ENCODE measurements around the gene TEAD1. TPM values are rescaled to one million over a fixed set of nuclear protein-coding genes. Genes with fewer than 3 reads are reported as not detected.

TEAD1 gene
- total and polyA plus RNA-seq, 7 donors, result 3.2 to 200 (median 155) TPM

DNA sequence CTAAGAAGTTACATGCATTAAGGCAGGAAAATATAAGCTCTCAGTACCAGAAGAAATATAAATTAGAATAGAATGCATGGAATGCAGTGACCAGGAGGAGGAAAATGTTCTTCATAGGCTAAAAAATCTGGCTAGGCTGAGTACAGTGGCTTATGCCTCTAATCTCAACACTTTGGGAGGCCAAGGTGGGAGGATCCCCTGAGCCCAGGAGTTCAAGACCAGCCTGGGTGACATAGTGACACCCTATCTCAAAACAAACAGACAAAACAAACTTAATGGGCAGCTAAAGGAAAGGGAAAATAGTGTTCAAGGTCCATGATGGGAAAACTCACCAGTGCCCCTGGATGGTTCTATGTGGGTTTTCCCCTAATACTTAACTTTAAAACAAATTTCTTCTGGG, 256.6 kb downstream of the TEAD1 start:
- Histone ChIP-seq H3K9me3 (no peaks in the 10 kb centered on the region), H3K27ac (no peak overlapping the region), H3K4me1 (no peaks in the 10 kb centered on the region), H3K36me3 (peaks cover 0 to 46% (median 6%) of the 10 kb centered on the region in 4 donors), H3K27me3 (no peaks in the 10 kb centered on the region), H3K4me3 (no peak overlapping the region)
- intact Hi-C loops (cut with DNase I), result no loop called here
- no peak for DNase-seq
- no peak for TF ChIP-seq POLR2AphosphoS5 (IDR thresholded peaks at IDR 0.05)
- TF ChIP-seq EP300 (IDR thresholded peaks at IDR 0.05), result no peak
- no peak for TF ChIP-seq POLR2A (IDR thresholded peaks at IDR 0.05)
- TF ChIP-seq, protein P1, sequence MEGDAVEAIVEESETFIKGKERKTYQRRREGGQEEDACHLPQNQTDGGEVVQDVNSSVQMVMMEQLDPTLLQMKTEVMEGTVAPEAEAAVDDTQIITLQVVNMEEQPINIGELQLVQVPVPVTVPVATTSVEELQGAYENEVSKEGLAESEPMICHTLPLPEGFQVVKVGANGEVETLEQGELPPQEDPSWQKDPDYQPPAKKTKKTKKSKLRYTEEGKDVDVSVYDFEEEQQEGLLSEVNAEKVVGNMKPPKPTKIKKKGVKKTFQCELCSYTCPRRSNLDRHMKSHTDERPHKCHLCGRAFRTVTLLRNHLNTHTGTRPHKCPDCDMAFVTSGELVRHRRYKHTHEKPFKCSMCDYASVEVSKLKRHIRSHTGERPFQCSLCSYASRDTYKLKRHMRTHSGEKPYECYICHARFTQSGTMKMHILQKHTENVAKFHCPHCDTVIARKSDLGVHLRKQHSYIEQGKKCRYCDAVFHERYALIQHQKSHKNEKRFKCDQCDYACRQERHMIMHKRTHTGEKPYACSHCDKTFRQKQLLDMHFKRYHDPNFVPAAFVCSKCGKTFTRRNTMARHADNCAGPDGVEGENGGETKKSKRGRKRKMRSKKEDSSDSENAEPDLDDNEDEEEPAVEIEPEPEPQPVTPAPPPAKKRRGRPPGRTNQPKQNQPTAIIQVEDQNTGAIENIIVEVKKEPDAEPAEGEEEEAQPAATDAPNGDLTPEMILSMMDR (IDR thresholded peaks at IDR 0.05), result no peak

DNA sequence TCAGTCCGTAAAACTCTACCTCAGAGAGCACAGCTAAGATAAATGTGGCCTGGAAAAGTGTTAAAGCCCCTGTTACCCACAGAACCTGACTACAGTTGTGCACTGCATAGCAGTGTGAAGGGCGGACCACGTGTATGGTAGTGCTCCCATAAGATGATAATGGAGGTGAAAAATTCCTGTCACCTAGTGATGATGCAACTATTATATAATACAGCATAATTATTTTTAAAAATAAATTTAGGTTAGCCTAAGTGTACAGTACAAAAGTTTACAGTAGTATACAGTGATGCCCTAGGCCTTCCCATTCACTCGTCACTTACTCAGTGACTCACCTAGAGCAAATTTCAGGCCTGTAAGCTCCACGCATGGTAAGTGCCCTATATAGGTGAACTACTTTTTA, 258.3 kb downstream of the TEAD1 start:
- WGBS, 2 donors, result 78 to 98% methylated on average over 5 of the region's 5 CpGs
- Histone ChIP-seq H3K4me1 (no peaks in the 10 kb centered on the region), H3K36me3 (peaks cover 0 to 39% (median 6%) of the 10 kb centered on the region in 4 donors), H3K27me3 (no peaks in the 10 kb centered on the region), H3K9me3 (no peaks in the 10 kb centered on the region), H3K27ac (no peak overlapping the region), H3K4me3 (no peak overlapping the region)
- TF ChIP-seq POLR2AphosphoS5 (IDR thresholded peaks at IDR 0.05) (no peak), EP300 (IDR thresholded peaks at IDR 0.05) (no peak), POLR2A (IDR thresholded peaks at IDR 0.05) (no peak)
- TF ChIP-seq, protein P1 (IDR thresholded peaks at IDR 0.05), result no peak
- DNase-seq, result no peak
- intact Hi-C loops (cut with DNase I), result no loop called here

DNA sequence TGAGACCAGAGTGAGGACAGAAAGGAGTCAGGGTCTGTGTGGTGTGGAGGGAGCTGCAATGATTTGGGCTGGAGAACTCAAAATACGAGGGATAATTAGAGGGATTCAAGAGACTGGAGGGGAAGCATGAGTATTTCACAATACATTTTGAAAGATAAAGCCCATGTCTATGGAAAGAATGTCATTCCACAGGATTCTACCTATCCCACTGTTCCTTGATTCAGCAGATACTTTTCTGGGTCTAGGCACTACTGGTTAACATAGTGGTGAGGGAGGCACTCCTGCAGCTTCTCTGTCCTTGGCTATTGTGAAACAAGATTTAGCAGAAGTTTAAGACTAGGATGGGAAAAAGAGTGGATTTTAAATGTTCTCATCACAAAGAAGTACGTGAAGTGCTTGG, 262.0 kb downstream of the TEAD1 start:
- Histone ChIP-seq H3K27me3 (no peaks in the 10 kb centered on the region), H3K27ac (no peak overlapping the region), H3K9me3 (no peaks in the 10 kb centered on the region), H3K4me1 (no peaks in the 10 kb centered on the region), H3K36me3 (peaks cover 0 to 65% (median 8%) of the 10 kb centered on the region in 4 donors), H3K4me3 (no peak overlapping the region)
- intact Hi-C loops (cut with DNase I), result no loop called here
- WGBS, 2 donors, result 69 to 95% methylated on average over 2 of the region's 2 CpGs
- DNase-seq, result no peak
- no peak for TF ChIP-seq POLR2A (IDR thresholded peaks at IDR 0.05)
- TF ChIP-seq EP300 (IDR thresholded peaks at IDR 0.05), result no peak

DNA sequence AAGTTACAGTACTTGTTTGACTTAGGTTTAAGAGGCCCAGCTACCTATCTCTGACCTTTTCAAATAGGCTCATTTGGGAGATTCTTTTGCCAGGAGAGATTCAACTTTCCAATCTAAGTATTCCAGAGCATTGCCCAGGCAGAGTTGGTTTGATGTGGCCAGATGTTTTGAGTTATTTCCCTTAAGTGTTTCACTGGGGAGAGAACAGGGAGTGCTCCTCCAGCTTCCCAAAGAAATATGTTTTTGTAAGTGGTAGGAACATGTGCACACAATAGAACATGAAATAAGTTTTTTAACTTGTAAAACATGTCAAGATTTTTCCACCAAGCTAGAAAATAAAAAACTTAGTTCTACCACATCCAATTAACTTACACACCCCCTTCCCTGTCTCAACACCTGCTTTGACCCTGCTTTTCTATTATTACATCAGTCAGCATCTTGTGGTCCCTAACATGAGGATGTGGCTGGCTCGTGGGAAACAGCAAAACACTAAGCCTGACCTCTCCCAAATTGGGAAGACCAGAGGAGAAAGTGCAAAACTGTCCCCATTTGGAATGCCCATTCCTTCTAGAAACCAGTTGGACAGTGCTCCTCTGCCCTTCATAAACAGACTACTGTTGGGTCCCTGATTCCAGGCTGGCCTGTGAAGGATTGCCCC, 264.5 kb downstream of the TEAD1 start:
- H3K4me1 ChIP-seq, result no peaks in the 10 kb centered on the region

DNA sequence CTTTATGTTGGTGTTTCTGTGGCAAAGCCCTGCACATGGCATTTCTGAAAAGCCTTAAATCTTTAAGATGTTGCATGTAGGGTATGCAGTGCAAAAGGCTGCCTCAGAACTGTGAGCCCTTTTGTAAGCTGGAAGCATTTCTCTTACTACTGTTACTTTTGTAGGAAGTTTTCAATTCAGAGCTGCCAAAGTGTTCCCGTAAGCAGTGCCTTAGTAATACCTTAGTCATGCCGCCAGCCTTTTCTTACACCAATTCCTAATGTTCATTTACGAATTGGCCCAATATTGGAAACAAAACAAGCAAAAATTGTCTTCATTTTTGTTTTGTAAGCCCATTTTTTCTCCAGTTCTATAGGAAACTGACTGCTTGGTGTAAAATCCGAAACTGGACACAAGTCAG, 267.4 kb downstream of the TEAD1 start:
- WGBS, 2 donors, result 91 to 96% methylated on average over 4 of the region's 4 CpGs
- Histone ChIP-seq H3K4me3 (no peak overlapping the region), H3K27me3 (no peaks in the 10 kb centered on the region), H3K4me1 (no peaks in the 10 kb centered on the region), H3K9me3 (no peaks in the 10 kb centered on the region), H3K27ac (no peak overlapping the region), H3K36me3 (peaks cover 0 to 63% (median 8%) of the 10 kb centered on the region in 4 donors)
- no peak for DNase-seq
- intact Hi-C loops (cut with DNase I), result no loop called here
- no peak for TF ChIP-seq POLR2AphosphoS5 (IDR thresholded peaks at IDR 0.05)
- TF ChIP-seq EP300 (IDR thresholded peaks at IDR 0.05), result no peak
- TF ChIP-seq POLR2A (IDR thresholded peaks at IDR 0.05), result no peak
- TF ChIP-seq, protein P1 (IDR thresholded peaks at IDR 0.05), result no peak

More for the DNA sequence above, 264.5 kb downstream of the TEAD1 start:
- Histone ChIP-seq H3K4me3 (no peak overlapping the region), H3K27me3 (no peaks in the 10 kb centered on the region), H3K36me3 (peaks cover 0 to 63% (median 8%) of the 10 kb centered on the region in 4 donors), H3K27ac (no peak overlapping the region), H3K9me3 (no peaks in the 10 kb centered on the region)
- TF ChIP-seq, protein P1 (IDR thresholded peaks at IDR 0.05), result no peak
- TF ChIP-seq EP300 (IDR thresholded peaks at IDR 0.05), result no peak
- no peak for TF ChIP-seq POLR2A (IDR thresholded peaks at IDR 0.05)
- TF ChIP-seq POLR2AphosphoS5 (IDR thresholded peaks at IDR 0.05), result no peak
- 68 to 89% methylated on average over 1 of the region's 1 CpG for WGBS, 2 donors
- intact Hi-C loops (cut with DNase I), result no loop called here
- no peak for DNase-seq
